ENCODE data around the gene PIP4K2A.

DNA sequence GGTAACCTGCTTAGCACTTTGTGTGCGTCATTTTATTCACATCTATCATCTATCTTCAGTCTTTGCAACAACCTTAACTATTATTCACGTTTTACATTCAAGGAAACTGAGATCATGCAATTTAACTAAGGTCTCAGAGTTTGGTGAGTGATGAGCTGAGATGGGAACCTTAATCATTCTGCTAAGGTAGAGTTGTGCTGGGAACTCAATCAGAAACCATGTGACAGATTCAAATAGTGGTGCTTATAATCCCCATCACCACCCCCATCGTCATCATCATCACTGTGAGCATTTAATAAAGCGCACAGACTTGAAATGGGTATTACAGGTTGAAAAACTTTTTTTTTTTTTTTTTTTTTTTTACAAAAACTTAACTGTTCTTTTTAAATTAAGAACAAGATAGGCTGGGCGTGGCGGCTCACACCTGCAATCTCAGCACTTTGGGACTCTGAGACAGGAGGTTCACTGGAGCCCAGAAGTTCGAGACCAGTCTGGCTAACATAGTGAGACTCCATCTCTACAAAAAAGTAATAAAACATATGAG lies 160.9 kb downstream of the PIP4K2A start:
- TF ChIP-seq RAD21 (IDR thresholded peaks at IDR 0.05 in 1 of 2, conservative IDR thresholded peaks at IDR 0.05 in 1 of 2; ENCODE audit: low read depth in 2 of 2, low read length in 2 of 2), result no peak
- TF ChIP-seq, protein P1, sequence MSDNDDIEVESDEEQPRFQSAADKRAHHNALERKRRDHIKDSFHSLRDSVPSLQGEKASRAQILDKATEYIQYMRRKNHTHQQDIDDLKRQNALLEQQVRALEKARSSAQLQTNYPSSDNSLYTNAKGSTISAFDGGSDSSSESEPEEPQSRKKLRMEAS (IDR thresholded peaks at IDR 0.05), result no peak
- TF ChIP-seq, protein P2, sequence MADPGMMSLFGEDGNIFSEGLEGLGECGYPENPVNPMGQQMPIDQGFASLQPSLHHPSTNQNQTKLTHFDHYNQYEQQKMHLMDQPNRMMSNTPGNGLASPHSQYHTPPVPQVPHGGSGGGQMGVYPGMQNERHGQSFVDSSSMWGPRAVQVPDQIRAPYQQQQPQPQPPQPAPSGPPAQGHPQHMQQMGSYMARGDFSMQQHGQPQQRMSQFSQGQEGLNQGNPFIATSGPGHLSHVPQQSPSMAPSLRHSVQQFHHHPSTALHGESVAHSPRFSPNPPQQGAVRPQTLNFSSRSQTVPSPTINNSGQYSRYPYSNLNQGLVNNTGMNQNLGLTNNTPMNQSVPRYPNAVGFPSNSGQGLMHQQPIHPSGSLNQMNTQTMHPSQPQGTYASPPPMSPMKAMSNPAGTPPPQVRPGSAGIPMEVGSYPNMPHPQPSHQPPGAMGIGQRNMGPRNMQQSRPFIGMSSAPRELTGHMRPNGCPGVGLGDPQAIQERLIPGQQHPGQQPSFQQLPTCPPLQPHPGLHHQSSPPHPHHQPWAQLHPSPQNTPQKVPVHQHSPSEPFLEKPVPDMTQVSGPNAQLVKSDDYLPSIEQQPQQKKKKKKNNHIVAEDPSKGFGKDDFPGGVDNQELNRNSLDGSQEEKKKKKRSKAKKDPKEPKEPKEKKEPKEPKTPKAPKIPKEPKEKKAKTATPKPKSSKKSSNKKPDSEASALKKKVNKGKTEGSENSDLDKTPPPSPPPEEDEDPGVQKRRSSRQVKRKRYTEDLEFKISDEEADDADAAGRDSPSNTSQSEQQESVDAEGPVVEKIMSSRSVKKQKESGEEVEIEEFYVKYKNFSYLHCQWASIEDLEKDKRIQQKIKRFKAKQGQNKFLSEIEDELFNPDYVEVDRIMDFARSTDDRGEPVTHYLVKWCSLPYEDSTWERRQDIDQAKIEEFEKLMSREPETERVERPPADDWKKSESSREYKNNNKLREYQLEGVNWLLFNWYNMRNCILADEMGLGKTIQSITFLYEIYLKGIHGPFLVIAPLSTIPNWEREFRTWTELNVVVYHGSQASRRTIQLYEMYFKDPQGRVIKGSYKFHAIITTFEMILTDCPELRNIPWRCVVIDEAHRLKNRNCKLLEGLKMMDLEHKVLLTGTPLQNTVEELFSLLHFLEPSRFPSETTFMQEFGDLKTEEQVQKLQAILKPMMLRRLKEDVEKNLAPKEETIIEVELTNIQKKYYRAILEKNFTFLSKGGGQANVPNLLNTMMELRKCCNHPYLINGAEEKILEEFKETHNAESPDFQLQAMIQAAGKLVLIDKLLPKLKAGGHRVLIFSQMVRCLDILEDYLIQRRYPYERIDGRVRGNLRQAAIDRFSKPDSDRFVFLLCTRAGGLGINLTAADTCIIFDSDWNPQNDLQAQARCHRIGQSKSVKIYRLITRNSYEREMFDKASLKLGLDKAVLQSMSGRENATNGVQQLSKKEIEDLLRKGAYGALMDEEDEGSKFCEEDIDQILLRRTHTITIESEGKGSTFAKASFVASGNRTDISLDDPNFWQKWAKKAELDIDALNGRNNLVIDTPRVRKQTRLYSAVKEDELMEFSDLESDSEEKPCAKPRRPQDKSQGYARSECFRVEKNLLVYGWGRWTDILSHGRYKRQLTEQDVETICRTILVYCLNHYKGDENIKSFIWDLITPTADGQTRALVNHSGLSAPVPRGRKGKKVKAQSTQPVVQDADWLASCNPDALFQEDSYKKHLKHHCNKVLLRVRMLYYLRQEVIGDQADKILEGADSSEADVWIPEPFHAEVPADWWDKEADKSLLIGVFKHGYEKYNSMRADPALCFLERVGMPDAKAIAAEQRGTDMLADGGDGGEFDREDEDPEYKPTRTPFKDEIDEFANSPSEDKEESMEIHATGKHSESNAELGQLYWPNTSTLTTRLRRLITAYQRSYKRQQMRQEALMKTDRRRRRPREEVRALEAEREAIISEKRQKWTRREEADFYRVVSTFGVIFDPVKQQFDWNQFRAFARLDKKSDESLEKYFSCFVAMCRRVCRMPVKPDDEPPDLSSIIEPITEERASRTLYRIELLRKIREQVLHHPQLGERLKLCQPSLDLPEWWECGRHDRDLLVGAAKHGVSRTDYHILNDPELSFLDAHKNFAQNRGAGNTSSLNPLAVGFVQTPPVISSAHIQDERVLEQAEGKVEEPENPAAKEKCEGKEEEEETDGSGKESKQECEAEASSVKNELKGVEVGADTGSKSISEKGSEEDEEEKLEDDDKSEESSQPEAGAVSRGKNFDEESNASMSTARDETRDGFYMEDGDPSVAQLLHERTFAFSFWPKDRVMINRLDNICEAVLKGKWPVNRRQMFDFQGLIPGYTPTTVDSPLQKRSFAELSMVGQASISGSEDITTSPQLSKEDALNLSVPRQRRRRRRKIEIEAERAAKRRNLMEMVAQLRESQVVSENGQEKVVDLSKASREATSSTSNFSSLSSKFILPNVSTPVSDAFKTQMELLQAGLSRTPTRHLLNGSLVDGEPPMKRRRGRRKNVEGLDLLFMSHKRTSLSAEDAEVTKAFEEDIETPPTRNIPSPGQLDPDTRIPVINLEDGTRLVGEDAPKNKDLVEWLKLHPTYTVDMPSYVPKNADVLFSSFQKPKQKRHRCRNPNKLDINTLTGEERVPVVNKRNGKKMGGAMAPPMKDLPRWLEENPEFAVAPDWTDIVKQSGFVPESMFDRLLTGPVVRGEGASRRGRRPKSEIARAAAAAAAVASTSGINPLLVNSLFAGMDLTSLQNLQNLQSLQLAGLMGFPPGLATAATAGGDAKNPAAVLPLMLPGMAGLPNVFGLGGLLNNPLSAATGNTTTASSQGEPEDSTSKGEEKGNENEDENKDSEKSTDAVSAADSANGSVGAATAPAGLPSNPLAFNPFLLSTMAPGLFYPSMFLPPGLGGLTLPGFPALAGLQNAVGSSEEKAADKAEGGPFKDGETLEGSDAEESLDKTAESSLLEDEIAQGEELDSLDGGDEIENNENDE (IDR thresholded peaks at IDR 0.05; ENCODE audit: insufficient replicate concordance, low read length), result no peak
- no peak for TF ChIP-seq CHD2 (IDR thresholded peaks at IDR 0.05; ENCODE audit: low read length)
- TF ChIP-seq SP1 (IDR thresholded peaks at IDR 0.05; ENCODE audit: low read depth, low read length), result no peak
- TF ChIP-seq, protein P3, sequence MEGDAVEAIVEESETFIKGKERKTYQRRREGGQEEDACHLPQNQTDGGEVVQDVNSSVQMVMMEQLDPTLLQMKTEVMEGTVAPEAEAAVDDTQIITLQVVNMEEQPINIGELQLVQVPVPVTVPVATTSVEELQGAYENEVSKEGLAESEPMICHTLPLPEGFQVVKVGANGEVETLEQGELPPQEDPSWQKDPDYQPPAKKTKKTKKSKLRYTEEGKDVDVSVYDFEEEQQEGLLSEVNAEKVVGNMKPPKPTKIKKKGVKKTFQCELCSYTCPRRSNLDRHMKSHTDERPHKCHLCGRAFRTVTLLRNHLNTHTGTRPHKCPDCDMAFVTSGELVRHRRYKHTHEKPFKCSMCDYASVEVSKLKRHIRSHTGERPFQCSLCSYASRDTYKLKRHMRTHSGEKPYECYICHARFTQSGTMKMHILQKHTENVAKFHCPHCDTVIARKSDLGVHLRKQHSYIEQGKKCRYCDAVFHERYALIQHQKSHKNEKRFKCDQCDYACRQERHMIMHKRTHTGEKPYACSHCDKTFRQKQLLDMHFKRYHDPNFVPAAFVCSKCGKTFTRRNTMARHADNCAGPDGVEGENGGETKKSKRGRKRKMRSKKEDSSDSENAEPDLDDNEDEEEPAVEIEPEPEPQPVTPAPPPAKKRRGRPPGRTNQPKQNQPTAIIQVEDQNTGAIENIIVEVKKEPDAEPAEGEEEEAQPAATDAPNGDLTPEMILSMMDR (IDR thresholded peaks at IDR 0.05; ENCODE audit: control extremely low read depth in 1 of 3, insufficient read depth in 1 of 3, low read depth in 1 of 3, low read length in 3 of 3), result no peak
- TF ChIP-seq POLR2AphosphoS5 (IDR thresholded peaks at IDR 0.05; ENCODE audit: low read depth, low read length), result no peak
- TF ChIP-seq FOSL1 (IDR thresholded peaks at IDR 0.05; ENCODE audit: insufficient read depth, low read depth, low read length), result no peak
- no peak for TF ChIP-seq BRCA1 (IDR thresholded peaks at IDR 0.05; ENCODE audit: low read depth, low read length)
- no peak for TF ChIP-seq POLR2A (IDR thresholded peaks at IDR 0.05; ENCODE audit: control extremely low read depth in 1 of 2, low read depth in 2 of 2, low read length in 2 of 2)

Data from H1 (cell line).